Neural crest cell (in vitro differentiated cells): Measurements from ENCODE around the gene RNF220. TPM values are rescaled to one million over a fixed set of nuclear protein-coding genes. Genes with fewer than 3 reads are reported as not detected.
A peak's percentile ranks its signal among the peaks of the same experiment; 100 is the strongest.

ENCODE experiments used
- DNase-seq: peaks from one replicate; pipeline ENCODE4 v3.0.0; 2021; ENCODE audit warnings: low read depth, mixed read lengths, low spot score
- H3K27ac Mint-ChIP-seq: one replicate; pipeline ENCODE4 v1.8.0; 2021; ENCODE audit warnings: mild to moderate bottlenecking, mixed read lengths; ENCODE audit not compliant: unreplicated experiment
- H3K27me3 Mint-ChIP-seq: 2 replicates; pipeline ENCODE4 v1.8.0; 2021; ENCODE audit warnings: low read depth, mild to moderate bottlenecking, mixed read lengths
- H3K36me3 Mint-ChIP-seq: 2 replicates; pipeline ENCODE4 v1.8.0; 2021; ENCODE audit warnings: low read depth, mild to moderate bottlenecking, mixed read lengths
- H3K4me1 Mint-ChIP-seq: 2 replicates; pipeline ENCODE4 v1.8.0; 2021; ENCODE audit warnings: mixed read lengths
- H3K4me3 Mint-ChIP-seq: one replicate; pipeline ENCODE4 v1.8.0; 2021; ENCODE audit warnings: mild to moderate bottlenecking, mixed read lengths
- H3K9me3 Mint-ChIP-seq: 2 replicates; pipeline ENCODE4 v1.8.0; 2021; ENCODE audit warnings: mixed read lengths
- CTCF ChIP-seq: fragments of 200-600 bp; sonication (generic); conservative IDR thresholded peaks from 2 replicates; pipeline ENCODE4 v1.5.0; 2021; ENCODE audit warnings: antibody characterized with exemption, mild to moderate bottlenecking
- total RNA-seq: library from RNA; stranded (reverse); gene quantifications from 2 replicates; pipeline ENCODE4 v1.2.1, GENCODE V29; 2021

The RNF220 gene
- total RNA-seq, 1 donor from 2014 or later, result 96.7 TPM

DNA sequence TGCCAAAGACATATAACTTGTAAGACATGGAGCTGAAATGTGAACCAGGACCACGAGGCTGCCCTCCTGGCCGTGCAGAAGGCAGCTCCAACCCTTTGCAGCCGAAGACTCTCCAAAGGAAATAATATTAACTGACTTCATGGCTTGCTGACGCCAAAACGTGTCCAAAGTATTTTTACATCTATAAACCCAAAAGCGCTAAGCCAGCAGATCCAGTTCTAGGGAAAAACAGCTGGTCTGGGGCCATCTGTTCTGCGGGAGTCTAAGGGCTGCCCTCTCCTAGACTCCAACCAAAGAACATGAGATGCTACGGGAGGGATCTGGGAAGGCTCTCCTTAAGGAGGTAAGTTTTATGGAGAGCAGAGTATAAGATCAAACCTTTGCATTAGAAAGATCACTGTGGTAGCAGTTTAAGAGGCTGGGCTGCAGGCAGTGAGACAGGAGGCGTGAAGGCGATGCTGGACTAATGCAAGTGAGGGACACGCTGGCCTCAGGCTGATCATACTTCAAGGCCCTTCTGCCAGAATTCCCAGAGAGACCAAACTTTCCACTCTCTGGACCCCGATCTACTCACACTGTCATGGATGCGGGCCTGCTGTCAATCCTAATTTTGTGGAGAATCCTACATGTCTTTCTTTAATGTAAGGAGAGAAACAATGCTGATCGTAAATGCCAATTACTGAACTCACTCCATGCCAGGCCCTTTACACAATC lies 268.1 kb downstream of the RNF220 start:
- Mint-ChIP-seq H3K27me3 (no peaks in the 10 kb centered on the region), H3K36me3 (no peaks in the 10 kb centered on the region), H3K27ac (peak overlapping the region; percentile 78), H3K4me1 (peaks cover 41% of the 10 kb centered on the region), H3K9me3 (no peaks in the 10 kb centered on the region), H3K4me3 (peak overlapping the region; percentile 91)
- DNase-seq, result no peak
- no peak for TF ChIP-seq CTCF

DNA sequence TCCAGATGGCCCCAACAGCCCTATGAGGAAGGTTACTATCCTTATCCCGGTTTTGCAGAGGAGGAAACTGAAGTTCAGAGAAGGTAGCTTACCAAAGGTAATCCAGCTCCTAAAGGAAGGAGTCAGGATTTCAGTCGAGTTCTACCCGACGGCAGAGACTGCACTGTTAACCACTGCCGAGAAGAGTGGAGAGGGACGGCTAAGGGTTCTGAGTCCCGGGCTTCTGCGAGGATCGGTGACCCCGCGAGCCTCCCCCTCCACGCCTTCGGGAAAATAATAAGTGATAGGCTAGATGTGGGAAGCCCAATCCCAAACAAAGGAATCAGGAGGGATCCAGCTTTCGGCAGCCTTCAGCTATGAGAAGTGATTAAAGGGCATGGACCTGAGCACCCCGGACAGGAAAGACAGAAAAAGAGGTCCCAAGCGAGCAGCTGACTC lies 268.6 kb downstream of the RNF220 start:
- TF ChIP-seq CTCF, result no peak
- Mint-ChIP-seq H3K36me3 (no peaks in the 10 kb centered on the region), H3K27me3 (no peaks in the 10 kb centered on the region), H3K4me3 (peak overlapping the region; percentile 91), H3K27ac (peak overlapping the region; percentile 78), H3K9me3 (no peaks in the 10 kb centered on the region), H3K4me1 (peaks cover 41% of the 10 kb centered on the region)
- DNase-seq, result no peak

DNA sequence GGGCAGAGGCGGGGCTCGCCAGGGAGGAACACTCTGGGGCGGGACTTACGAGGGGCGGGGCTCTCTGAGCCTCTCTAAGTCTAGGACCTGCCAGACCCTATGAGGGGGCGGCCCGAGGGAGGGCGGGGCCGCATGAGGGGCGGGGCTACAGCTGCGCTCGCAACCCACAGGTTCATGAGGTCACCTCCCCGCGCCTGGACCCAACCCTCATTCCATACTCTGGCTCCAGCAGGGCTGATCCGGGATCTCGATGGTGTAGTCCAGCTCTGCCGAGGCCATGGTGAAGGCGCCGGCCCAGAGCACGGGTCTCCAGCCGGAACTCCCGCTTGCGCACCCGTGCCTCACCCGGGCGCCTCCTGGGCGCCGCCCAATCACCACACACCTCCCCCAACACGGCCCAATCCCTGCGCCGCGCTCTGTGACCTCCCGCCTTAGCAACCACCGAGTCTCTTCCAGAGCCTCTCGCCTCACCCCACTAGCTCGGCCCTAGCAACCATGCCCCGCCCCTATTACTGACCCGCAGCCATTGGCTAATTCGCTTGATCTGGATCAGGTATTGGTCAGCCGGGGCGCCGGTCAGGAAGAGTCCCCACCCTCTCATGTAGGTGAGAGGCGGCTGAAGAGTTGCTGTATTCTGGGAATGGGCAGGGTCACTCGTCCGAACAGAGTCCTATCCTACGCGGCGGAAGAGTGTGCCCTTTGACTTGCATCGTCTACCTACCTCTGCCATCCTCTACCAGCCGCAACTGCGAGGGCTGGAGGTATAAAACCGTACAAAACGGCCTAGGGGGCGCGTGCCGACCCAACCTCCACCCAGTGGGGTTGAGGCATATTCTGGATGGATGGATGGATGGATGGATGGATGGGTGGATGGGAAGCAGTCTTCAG lies 269.3 kb downstream of the RNF220 start, which contains the start of the genes ARMH1 and TMEM53:
Gene ARMH1 (plus strand): TSS at position 602 of the 888 bp plus-strand sequence. CDS start 14,984 bp downstream, outside the sequence.
Gene TMEM53 (minus strand): TSS at position 369 of the 888 bp plus-strand sequence. CDS start 90 bp downstream, at position 279.
- H3K36me3 Mint-ChIP-seq, result no peaks in the 10 kb centered on the region
- TF ChIP-seq CTCF, result no peak
- H3K27ac Mint-ChIP-seq, result peak within 1 kb of the TSS; percentile 78
- H3K9me3 Mint-ChIP-seq, result no peaks in the 10 kb centered on the region
- DNase-seq, result peak; percentile 96
- peak within 1 kb of the TSS; percentile 91 for H3K4me3 Mint-ChIP-seq
- H3K4me1 Mint-ChIP-seq, result peaks cover 41% of the 10 kb centered on the region
- no peaks in the 10 kb centered on the region for H3K27me3 Mint-ChIP-seq

- H3K4me1 Mint-ChIP-seq, result peaks cover 41% of the 10 kb centered on the region
- no peaks in the 10 kb centered on the region for H3K9me3 Mint-ChIP-seq
Observed at GRCh38 chr1:44675186-44675585, 270.1 kb downstream of the RNF220 start.

More at GRCh38 chr1:44675186-44675585, 270.1 kb downstream of the RNF220 start:
- Mint-ChIP-seq H3K27ac (peak overlapping the region; percentile 3), H3K27me3 (no peaks in the 10 kb centered on the region), H3K4me3 (peak overlapping the region; percentile 91), H3K36me3 (peaks cover 5% of the 10 kb centered on the region)
- no peak for TF ChIP-seq CTCF
- DNase-seq, result no peak
